PC-9 (cell line): ENCODE data around the gene LRP1. TPM values are rescaled to one million over a fixed set of nuclear protein-coding genes. Genes with fewer than 3 reads are reported as not detected.

ENCODE experiments used
- BruUV-seq: library from RNA; stranded (reverse); fragments of 400-500 nt; replicated peaks from 2 replicates; lab custom pipeline; 2021; lab: Mats Ljungman, UMichigan
- CTCF ChIA-PET: fragments of 300-600 bp; sonication (Branson Sonifier 250); formaldehyde crosslinking; loops from one replicate; lab custom pipeline; 2022; ENCODE audit warnings: antibody characterized with exemption; lab: Charles Lee
- POLR2A ChIA-PET: fragments of 300-600 bp; sonication (Branson Sonifier 250); formaldehyde crosslinking; loops from one replicate; lab custom pipeline; 2022; ENCODE audit warnings: antibody characterized with exemption; ENCODE audit not compliant: unreplicated experiment; lab: Charles Lee
- DNase-seq, 2 experiments: peaks; one replicate each; pipeline versions ENCODE4 v3.0.0 to v3.0.0-alpha.2; 2015 to 2022; ENCODE audit warnings: mixed read lengths in 1 of 2
- H2AFZ ChIP-seq: fragments of 200-600 bp; sonication (generic); 2 replicates; pipeline ENCODE4 v1.8.1; 2017; ENCODE audit warnings: antibody characterized with exemption
- H3F3A ChIP-seq: fragments of 200-600 bp; sonication (generic); 2 replicates; pipeline ENCODE4 v1.8.1; 2017; ENCODE audit warnings: antibody characterized with exemption, mild to moderate bottlenecking, low read depth; ENCODE audit not compliant: insufficient read depth
- H3K27ac ChIP-seq: fragments of 200-600 bp; sonication (generic); 2 replicates; pipeline ENCODE4 v1.6.1; 2016; ENCODE audit warnings: mixed run types
- H3K27me3 ChIP-seq: fragments of 200-600 bp; sonication (generic); 2 replicates; pipeline ENCODE4 v1.6.1; 2016; ENCODE audit warnings: low read depth, mixed run types; ENCODE audit not compliant: insufficient read depth
- H3K36me3 ChIP-seq: fragments of 200-600 bp; sonication (generic); 2 replicates; pipeline ENCODE4 v1.6.1; 2016; ENCODE audit warnings: low read depth, mixed run types
- H3K4me1 ChIP-seq: fragments of 200-600 bp; sonication (generic); replicated peaks from 2 replicates; pipeline ENCODE4 v1.6.1; 2016; ENCODE audit warnings: mixed run types; ENCODE audit not compliant: insufficient read depth
- H3K4me2 ChIP-seq: fragments of 200-600 bp; sonication (generic); 2 replicates; pipeline ENCODE4 v1.6.1; 2017; ENCODE audit warnings: mixed run types
- H3K4me3 ChIP-seq: fragments of 200-600 bp; sonication (generic); 2 replicates; pipeline ENCODE4 v1.6.1; 2016; ENCODE audit warnings: mixed run types
- H3K79me2 ChIP-seq: fragments of 200-600 bp; sonication (generic); 2 replicates; pipeline ENCODE4 v1.6.1; 2017; ENCODE audit warnings: low read depth, mixed run types
- H3K9me2 ChIP-seq: fragments of 200-600 bp; sonication (generic); 2 replicates; pipeline ENCODE4 v1.8.1; 2017; ENCODE audit warnings: mild to moderate bottlenecking; ENCODE audit not compliant: insufficient read depth
- H3K9me3 ChIP-seq: fragments of 200-600 bp; sonication (generic); 2 replicates; pipeline ENCODE4 v1.8.1; 2016; ENCODE audit warnings: low read depth; ENCODE audit not compliant: insufficient read depth
- H4K20me1 ChIP-seq: fragments of 200-600 bp; sonication (generic); 2 replicates; pipeline ENCODE4 v1.8.1; 2017; ENCODE audit not compliant: insufficient read depth
- EZH2 ChIP-seq: fragments of 200-600 bp; sonication (generic); IDR thresholded peaks from 2 replicates; pipeline ENCODE4 v1.8.0; 2017; ENCODE audit warnings: antibody characterized with exemption, low read depth
- intact Hi-C: fragments of 100-400 bp; cut with micrococcal nuclease; formaldehyde crosslinking; loops from one replicate; pipeline ENCODE4 v1.10.0; 2022; ENCODE audit not compliant: unreplicated experiment
- total RNA-seq: library from RNA; stranded (reverse); gene quantifications from 2 replicates; pipeline ENCODE4 v1.2.3, GENCODE V29; 2021
- TF ChIP-seq, protein P1 (sequence below): fragments of 200-600 bp; sonication (generic); conservative IDR thresholded peaks from 2 replicates; pipeline ENCODE4 v1.6.1; 2017; ENCODE audit warnings: mixed run types, antibody characterized with exemption, mild to moderate bottlenecking, moderate library complexity

The LRP1 gene
- total RNA-seq, 1 experiment from 2014 or later, result 51.4 TPM

DNA sequence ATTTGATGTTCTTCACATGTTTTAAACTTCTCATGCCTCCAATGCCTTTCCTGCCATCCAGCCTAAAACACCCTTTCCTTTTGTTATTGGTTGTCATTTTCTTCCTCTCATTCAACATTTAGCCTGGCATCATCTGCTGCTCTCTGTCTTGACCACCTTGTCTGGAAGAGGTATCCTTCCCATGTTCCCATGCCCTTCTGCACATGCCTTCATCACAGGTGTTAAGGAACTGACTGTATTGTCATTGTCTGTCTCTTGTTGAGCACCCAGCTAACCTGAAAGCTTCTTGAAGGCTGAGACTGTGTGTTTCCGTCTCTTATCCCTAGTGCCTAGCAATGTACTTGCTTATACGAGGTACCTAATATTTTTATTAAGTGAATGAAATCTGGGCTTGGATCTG lies 4.5 kb upstream of the LRP1 start:
- intact Hi-C loops, result loop anchor here (1.0 kb wide), 2 partner anchors 52 to 59 kb away; no protein-coding TSS in a partner anchor
- ChIA-PET POLR2A (interaction anchor here (0.5 kb wide), 1 partner anchor 119 kb away, joined by 15 read pairs; no protein-coding TSS in a partner anchor), CTCF (interaction anchor here (0.8 to 1.0 kb wide), 4 partner anchors 42 to 54 kb away, joined by 3 to 14 read pairs (median 4); no protein-coding TSS in a partner anchor)
- peaks cover 10% of the 10 kb centered on the region for H3F3A ChIP-seq
- no peaks in the 10 kb centered on the region for H3K79me2 ChIP-seq
- H3K36me3 ChIP-seq, result no peaks in the 10 kb centered on the region
- H3K4me3 ChIP-seq, result no peak overlapping the region
- no peaks in the 10 kb centered on the region for H3K9me3 ChIP-seq
- DNase-seq, result no peak
- H3K4me2 ChIP-seq, result no peak overlapping the region
- H3K4me1 ChIP-seq, result peaks cover 8% of the 10 kb centered on the region
- no peaks in the 10 kb centered on the region for H4K20me1 ChIP-seq
- H3K27ac ChIP-seq, result no peak overlapping the region
- H3K9me2 ChIP-seq, result no peaks in the 10 kb centered on the region
- no peaks in the 10 kb centered on the region for H3K27me3 ChIP-seq
- no TSS peak for BruUV-seq
- TF ChIP-seq EZH2, result no peak
- TF ChIP-seq, protein P1, sequence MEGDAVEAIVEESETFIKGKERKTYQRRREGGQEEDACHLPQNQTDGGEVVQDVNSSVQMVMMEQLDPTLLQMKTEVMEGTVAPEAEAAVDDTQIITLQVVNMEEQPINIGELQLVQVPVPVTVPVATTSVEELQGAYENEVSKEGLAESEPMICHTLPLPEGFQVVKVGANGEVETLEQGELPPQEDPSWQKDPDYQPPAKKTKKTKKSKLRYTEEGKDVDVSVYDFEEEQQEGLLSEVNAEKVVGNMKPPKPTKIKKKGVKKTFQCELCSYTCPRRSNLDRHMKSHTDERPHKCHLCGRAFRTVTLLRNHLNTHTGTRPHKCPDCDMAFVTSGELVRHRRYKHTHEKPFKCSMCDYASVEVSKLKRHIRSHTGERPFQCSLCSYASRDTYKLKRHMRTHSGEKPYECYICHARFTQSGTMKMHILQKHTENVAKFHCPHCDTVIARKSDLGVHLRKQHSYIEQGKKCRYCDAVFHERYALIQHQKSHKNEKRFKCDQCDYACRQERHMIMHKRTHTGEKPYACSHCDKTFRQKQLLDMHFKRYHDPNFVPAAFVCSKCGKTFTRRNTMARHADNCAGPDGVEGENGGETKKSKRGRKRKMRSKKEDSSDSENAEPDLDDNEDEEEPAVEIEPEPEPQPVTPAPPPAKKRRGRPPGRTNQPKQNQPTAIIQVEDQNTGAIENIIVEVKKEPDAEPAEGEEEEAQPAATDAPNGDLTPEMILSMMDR, result no peak
- H2AFZ ChIP-seq, result no peak overlapping the region

DNA sequence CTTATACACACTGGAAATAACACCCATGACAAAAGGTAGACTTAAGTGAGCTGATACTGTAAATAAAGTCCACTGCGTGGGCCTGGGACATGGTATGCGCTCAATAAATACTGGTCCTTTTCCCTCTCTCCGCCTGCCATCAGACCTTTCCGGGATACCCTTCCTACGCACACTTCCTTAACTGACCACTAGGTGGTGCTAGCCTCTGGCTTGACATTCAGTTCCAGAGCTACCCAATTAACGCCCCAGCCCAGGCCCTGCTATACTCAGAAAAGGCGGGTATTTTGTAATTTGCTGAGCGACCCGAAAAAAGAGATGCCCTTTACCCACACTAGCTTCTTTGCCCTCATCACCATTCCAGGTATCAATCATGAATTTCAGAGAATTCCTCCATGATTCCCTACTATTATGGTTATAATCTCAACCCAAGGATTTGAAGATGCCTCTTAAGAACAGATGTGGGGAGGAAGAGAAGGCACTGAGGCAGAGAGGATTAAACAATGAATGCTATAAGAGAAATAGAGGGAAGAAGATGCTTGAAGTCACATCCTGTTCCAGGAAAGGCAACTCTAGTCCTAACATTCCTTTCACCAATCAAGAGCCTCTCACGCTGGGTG lies 3.9 kb upstream of the LRP1 start:
- Histone ChIP-seq H2AFZ (no peak overlapping the region), H3K4me3 (no peak overlapping the region), H3K4me2 (no peak overlapping the region), H3K9me3 (no peaks in the 10 kb centered on the region), H3K27ac (no peak overlapping the region), H3K27me3 (no peaks in the 10 kb centered on the region), H4K20me1 (no peaks in the 10 kb centered on the region), H3K9me2 (no peaks in the 10 kb centered on the region), H3K36me3 (no peaks in the 10 kb centered on the region), H3K79me2 (no peaks in the 10 kb centered on the region), H3K4me1 (peaks cover 8% of the 10 kb centered on the region), H3F3A (peaks cover 10% of the 10 kb centered on the region)
- DNase-seq, result peak; percentile 51 to 62
- POLR2A ChIA-PET, result interaction anchor here (0.5 to 0.6 kb wide), 2 partner anchors 13 to 119 kb away, joined by 3 to 15 read pairs; partner anchors contain the start of gene STAT6
- intact Hi-C loops, result loop anchor here (1.0 kb wide), 2 partner anchors 52 to 59 kb away; no protein-coding TSS in a partner anchor
- CTCF ChIA-PET, result interaction anchor here (0.6 to 1.0 kb wide), 6 partner anchors 42 to 817 kb away, joined by 3 to 14 read pairs (median 3); no protein-coding TSS in a partner anchor
- TF ChIP-seq, protein P1, result peak; percentile 95
- TF ChIP-seq EZH2, result no peak
- no TSS peak for BruUV-seq

DNA sequence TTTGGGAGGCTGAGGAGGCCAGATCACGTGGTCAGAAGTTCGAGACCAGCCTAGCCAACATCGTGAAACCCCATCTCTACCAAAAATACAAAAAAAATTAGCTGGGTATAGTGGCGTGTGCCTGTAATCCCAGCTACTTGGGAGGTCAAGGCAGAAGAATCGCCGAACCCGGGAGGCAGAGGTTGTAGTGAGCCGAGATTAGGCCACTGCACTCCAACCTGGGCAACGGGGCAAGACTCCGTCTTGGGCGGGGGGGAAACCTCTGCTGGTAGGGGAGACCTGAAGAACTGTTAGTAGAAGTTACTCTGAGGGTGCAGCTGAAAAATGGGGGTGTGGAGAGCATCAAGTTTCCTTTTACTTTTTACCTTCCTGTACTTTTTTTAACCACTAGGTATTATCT lies 2.2 kb upstream of the LRP1 start:
- POLR2A ChIA-PET, result no interaction called here
- H3K36me3 ChIP-seq, result no peaks in the 10 kb centered on the region

More for the DNA sequence above, 2.2 kb upstream of the LRP1 start:
- intact Hi-C loops, result no loop called here
- no peaks in the 10 kb centered on the region for H3K9me3 ChIP-seq
- H3K27ac ChIP-seq, result no peak overlapping the region
- H4K20me1 ChIP-seq, result no peaks in the 10 kb centered on the region
- H3K9me2 ChIP-seq, result no peaks in the 10 kb centered on the region
- CTCF ChIA-PET, result no interaction called here
- no peaks in the 10 kb centered on the region for H3K79me2 ChIP-seq
- no peak overlapping the region for H2AFZ ChIP-seq
- no peak overlapping the region for H3K4me3 ChIP-seq
- H3F3A ChIP-seq, result peaks cover 15% of the 10 kb centered on the region
- DNase-seq, result no peak
- no peak overlapping the region for H3K4me2 ChIP-seq
- no peaks in the 10 kb centered on the region for H3K27me3 ChIP-seq
- peaks cover 8% of the 10 kb centered on the region for H3K4me1 ChIP-seq
- no peak for TF ChIP-seq EZH2
- TF ChIP-seq, protein P1, result no peak
- BruUV-seq, result no TSS peak
